Hepatocyte (in vitro differentiated cells): ENCODE data around the gene APOO.

Experiments used
- EZH2 ChIP-seq: fragments of 200-600 bp; sonication (generic); IDR thresholded peaks from 2 replicates; pipeline ENCODE4 v1.6.1; 2016; ENCODE audit warnings: antibody characterized with exemption, mild to moderate bottlenecking, borderline replicate concordance
- EZH2phosphoT487 ChIP-seq: fragments of 200-600 bp; sonication (generic); IDR thresholded peaks from one replicate; pipeline ENCODE4 v1.6.1; 2018; ENCODE audit warnings: antibody characterized with exemption, mild to moderate bottlenecking, low read depth, moderate library complexity; ENCODE audit not compliant: unreplicated experiment, severe bottlenecking
- TF ChIP-seq, protein P1 (sequence below): fragments of 200-600 bp; sonication (generic); IDR thresholded peaks from 2 replicates; pipeline ENCODE4 v1.5.1; 2016; ENCODE audit warnings: antibody characterized with exemption, mild to moderate bottlenecking; ENCODE audit not compliant: poor library complexity

DNA sequence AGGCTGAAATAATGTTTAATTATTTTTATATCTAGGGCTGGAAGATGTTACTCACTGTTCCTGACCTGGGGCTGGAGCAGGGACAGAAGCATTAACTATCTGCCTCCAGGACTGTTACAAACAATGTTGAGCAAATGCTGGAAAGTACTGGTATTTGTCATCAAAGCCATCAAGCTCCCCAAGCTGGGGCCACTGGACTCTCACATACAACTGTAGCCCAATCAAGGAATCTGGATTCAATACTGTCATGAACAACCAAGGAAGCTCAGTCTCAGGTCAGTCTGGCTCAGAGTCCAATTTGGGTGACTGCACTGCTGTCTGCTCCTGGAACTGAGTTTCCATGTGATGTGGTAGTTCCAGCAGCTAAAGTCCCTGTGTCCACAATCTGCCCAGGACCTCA is 50.4 kb downstream of the APOO start:
- TF ChIP-seq, protein P1, sequence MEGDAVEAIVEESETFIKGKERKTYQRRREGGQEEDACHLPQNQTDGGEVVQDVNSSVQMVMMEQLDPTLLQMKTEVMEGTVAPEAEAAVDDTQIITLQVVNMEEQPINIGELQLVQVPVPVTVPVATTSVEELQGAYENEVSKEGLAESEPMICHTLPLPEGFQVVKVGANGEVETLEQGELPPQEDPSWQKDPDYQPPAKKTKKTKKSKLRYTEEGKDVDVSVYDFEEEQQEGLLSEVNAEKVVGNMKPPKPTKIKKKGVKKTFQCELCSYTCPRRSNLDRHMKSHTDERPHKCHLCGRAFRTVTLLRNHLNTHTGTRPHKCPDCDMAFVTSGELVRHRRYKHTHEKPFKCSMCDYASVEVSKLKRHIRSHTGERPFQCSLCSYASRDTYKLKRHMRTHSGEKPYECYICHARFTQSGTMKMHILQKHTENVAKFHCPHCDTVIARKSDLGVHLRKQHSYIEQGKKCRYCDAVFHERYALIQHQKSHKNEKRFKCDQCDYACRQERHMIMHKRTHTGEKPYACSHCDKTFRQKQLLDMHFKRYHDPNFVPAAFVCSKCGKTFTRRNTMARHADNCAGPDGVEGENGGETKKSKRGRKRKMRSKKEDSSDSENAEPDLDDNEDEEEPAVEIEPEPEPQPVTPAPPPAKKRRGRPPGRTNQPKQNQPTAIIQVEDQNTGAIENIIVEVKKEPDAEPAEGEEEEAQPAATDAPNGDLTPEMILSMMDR, result no peak
- TF ChIP-seq EZH2 (no peak), EZH2phosphoT487 (no peak)
